Fibroblast of skin of left biceps (primary cell): ENCODE results near the gene MACO1.
"Not testable (repeated sequence)": the region's sequence is repeated elsewhere in the genome, so short reads cannot be mapped to it uniquely, and the experiment has no call there.

Source experiments
- DNase-seq, 2 experiments: peaks; one replicate each; pipeline ENCODE4 v3.0.0-alpha.2; 2013; ENCODE audit warnings: low read depth in 2 of 2

MACO1 gene, protein sequence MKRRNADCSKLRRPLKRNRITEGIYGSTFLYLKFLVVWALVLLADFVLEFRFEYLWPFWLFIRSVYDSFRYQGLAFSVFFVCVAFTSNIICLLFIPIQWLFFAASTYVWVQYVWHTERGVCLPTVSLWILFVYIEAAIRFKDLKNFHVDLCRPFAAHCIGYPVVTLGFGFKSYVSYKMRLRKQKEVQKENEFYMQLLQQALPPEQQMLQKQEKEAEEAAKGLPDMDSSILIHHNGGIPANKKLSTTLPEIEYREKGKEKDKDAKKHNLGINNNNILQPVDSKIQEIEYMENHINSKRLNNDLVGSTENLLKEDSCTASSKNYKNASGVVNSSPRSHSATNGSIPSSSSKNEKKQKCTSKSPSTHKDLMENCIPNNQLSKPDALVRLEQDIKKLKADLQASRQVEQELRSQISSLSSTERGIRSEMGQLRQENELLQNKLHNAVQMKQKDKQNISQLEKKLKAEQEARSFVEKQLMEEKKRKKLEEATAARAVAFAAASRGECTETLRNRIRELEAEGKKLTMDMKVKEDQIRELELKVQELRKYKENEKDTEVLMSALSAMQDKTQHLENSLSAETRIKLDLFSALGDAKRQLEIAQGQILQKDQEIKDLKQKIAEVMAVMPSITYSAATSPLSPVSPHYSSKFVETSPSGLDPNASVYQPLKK

DNA sequence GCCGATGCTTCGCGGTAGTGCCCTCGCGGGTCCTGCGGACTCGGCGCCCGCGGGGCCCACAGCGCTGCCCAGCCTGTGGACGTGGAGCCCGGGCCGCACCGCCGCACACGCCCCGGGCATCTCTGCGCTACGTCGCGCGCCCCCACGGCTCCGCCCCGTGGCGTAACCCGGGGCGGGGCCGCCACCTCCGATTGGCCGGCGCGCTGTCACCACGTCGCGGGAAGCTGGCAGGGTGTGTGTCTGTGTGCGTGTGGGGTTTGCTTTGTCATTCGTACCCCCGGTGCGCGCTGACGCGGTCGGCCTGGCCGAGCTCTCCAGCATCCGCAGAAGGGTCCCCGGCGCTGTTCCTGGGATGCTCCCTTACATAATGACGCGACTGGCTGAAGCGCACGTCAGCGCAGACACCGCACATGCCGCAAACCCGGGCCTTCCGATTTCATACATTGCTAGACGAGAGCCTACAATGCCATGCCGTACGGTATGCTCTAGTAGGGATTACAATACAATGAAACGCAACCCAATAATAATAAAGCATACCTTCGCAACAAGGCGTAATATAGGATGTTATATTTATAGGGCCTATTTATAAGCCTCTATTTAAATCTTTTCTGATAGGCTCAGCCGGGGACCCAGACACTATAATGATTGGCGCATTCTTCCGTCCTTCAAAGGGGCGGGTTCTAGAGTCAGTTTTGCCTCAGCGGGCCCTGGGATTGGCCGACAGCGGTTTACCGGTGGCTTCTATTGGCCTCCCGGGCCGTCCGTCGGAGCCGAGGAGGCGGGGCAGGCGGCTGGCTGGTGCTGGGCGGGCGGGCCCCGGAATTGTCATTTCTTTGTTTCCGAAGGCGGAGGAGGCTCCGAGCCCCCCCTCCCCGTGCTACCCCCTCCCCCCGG, at the start of gene MACO1:
Gene MACO1 (plus strand): TSS at position 825 of the 894 bp plus-strand sequence. CDS start 202 bp downstream, outside the sequence.
- peak; percentile 89 to 90 for DNase-seq

DNA sequence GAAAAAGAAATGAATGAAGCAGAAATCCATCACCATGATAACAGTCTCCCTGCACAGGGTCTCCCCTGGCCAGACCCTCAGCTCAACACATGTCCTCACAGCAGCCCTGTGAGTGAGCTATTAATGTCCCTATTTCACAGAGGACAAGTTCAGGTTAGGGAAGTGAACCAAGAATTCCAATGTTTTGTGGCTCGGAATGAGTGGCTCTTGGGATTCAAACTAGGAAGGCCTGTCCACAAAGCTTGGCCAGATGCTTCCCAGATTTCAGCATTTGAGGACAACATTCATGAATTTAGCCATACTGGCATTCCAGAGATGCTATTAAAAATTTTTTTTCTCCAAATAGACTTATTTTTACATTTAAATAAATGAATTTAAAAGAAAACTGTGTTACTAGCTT, 48.2 kb upstream of the MACO1 start:
- not testable (repeated sequence) for DNase-seq

DNA sequence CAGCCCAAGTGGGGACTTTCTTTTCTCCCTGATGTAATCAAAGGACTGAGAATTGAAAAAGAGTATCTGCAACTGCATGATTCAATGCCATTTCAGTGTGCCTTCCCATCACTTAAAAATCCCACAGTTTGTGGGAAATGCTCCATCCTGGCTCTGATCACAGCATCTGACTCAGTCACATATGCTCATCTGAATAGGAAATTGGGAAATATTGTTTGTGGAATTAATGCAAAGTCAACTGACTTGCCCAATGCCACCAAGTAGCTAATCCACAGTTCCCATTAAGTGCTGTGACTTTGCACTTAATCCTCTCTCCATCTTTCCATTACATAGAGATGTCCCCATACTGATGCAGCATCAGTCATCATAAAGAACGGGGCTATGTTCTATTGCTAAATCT, 47.6 kb upstream of the MACO1 start:
- DNase-seq, result peak; percentile 55 to 67

DNA sequence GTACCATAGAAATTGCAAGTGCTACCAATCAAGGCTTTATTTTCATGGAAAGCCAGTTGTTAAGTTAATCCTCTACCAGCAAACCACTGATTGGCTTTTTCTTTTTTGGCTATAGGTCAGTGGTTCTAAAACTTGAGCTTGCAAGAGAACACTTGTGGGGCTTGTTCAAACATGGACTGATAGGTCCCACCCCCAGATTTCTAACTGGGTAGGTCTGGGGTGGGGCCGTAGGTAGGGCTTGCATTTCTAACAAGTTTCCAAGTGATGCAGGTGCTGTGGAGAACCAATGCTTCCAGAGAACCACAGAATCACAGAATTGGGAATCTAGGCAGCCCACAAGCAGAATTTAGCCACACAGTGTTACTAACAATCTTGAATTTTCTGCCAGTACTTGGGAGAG, 46.8 kb upstream of the MACO1 start:
- DNase-seq, result not testable (repeated sequence)

DNA sequence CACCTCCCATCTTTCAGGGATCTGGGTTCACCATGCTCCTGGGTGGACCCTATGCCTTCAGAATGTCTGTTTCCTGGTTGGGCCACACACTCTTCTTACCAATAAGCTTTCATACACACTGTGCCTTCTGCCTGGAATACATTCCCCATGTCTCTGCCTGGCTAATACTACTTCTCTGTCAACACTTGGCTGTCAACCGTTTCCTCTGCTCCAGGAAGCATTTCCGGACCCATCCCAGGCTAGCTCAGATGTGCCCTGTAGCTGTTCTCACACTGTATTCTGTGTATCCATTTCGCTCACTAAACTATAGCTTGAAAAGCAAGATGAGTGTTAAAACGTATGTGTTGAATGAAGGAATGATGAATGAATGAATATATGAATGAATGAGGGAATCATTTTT, 43.6 kb upstream of the MACO1 start:
- not testable (repeated sequence) for DNase-seq

DNA sequence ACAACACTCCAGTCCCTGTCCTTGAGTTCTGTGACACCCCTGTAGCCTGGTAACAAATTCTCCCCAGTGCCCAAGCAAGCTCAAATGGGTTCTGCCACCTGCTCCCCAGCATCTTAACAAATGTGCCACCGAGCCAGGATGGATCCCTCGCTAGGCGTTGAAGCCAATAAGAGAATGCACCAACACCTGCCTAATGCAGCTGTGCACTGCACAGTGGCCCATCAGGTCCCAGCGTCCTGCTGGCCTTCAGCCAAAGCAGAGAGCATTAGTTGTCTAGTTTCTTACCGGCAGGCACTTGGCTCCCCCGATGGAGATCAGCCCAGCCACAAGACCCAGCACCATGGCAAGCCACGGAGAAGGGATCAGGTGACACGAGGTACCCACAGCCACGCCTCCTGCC, 42.0 kb upstream of the MACO1 start:
- not testable (repeated sequence) for DNase-seq

DNA sequence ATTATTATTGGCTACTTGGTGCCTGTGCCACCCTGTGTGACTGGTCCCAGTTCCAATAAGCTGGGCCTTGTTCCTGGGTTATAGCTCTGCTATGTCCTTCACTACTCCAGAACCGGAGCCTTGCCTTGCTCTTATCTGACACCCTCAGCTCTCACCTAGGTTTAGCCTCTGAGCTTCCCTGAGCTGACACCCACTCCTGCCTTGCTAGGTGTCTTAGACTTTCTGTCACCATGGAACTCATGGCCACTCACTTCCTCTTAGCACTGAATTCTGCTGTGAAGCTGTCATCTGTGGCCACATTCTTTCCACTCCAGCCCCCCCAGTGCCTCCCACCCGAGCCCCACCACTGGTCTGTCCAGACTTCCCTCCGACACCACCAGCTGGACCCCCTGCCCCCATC, 41.0 kb upstream of the MACO1 start:
- DNase-seq, result not testable (repeated sequence)

DNA sequence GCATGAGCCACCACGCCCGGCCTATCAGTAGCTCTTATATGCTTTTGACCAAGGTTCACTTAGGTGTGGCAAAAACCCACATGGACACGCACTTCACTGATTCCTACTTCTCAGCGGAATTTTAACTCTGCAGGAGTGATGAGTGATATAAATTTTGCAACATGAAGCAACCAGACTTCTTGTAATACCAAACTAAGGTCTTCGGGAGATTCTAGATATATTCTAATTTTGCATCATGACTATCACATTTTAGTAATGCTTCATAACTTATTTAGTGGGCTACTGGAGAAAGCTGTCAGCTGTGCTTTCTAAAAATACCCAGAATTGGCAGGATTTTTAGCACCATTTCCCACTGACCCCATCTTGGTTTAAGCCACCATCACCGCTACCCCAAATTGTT, 37.9 kb upstream of the MACO1 start:
- no peak for DNase-seq

DNA sequence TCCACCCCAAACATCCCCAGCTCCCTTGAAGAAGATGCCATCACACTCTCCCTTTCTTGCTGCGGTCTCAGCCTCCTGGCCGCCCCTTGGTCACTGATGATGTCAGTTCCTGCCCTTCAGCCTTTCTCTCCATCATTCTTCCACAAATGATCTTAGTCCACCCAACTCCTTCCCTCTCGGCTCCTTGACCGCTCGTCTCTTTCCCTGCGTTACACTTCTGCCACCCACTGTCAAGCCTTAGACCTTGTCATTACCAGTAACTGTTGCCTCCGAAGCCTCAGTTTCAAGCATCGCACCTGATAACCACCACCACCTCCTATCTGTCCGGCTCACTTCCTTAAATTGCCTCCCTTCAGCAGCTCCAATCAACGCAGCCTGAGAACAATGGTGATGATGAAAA, 33.1 kb upstream of the MACO1 start:
- DNase-seq, result not testable (repeated sequence)

DNA sequence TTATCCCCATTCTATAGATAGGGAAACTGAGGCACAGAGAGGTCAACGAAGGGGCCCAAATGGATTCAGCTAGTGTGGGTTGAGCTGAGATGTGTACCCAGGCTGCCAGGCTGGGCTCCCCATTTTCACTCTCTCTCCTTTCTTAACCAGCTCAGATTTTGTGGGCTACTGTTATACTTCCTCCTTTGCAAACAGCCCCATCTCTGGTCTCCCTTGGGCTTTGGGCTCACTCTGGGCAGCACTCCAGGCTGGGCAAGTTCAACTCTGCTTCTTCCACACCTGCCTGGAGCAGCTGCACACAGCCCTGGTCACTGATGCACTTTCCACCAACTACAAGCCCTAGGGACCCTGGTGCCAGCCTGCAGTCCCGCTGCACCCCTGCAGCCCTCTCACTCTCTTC, 32.6 kb upstream of the MACO1 start:
- not testable (repeated sequence) for DNase-seq

DNA sequence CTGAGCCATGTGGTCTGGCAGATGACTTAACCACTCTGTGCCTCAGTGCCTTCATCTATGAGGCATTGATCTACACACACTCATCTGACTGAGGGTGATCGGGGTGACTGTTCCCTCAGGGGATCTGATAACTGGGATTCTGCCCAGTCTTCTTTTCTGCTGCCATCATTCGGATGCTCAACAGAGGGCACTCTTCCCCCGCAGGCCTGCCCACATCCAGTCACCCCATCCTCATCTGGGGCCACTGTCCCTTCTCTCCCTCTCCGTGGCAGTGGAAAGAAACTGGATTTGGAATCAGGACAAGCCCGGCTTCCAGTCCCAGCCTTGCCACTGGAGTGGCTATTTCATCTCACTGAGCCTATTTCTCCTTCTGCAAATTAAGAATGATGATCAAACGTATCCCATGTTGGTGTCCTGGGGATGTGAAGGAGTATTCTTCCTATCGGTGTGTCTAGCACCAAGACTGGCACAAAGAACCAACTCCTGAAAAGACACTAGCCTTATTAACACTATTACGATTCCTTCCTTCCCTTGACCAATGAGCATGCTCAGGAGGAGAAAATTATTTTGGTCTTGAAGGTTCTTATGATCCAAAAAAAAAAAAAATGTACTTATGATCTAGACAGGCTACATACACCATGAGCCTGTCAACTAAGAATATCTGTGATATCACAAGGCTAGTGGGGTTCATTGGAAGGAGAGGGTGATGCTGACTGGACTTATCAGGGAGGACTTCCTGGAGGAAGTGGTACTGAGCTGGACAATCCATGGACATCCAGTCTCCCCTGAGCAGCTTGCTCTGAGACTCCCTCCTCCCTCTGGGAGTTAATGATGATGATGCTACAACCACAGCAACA, 27.5 kb upstream of the MACO1 start:
- DNase-seq, result not testable (repeated sequence)

DNA sequence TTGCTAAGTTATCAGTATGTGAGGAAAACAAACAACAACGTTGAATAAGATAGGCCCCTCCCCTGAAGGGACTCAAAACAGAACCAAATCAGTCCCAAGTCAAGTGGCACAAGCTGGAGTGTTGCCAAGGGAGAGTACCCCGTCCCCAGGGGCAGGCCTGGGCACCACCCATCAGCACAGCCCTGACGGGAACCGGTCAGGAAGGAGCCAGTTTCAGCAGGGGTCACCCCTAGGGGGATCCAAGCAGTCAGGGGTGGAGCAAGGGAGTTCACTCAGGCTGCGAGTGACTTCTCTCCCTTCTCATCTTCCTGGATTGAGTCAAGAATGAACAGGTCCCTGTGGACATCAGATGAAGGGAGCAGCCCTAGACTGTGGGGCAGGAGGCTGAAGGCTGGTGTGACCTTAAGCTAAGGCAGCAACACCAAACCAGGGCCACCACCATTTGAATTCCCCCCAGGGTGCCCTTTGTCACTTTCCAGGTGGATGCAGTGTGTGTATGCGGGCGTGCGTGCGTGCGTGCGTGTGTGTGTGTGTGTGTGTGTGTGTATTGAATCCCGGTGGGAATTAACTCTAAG, 24.9 kb upstream of the MACO1 start:
- DNase-seq, result not testable (repeated sequence)

DNA sequence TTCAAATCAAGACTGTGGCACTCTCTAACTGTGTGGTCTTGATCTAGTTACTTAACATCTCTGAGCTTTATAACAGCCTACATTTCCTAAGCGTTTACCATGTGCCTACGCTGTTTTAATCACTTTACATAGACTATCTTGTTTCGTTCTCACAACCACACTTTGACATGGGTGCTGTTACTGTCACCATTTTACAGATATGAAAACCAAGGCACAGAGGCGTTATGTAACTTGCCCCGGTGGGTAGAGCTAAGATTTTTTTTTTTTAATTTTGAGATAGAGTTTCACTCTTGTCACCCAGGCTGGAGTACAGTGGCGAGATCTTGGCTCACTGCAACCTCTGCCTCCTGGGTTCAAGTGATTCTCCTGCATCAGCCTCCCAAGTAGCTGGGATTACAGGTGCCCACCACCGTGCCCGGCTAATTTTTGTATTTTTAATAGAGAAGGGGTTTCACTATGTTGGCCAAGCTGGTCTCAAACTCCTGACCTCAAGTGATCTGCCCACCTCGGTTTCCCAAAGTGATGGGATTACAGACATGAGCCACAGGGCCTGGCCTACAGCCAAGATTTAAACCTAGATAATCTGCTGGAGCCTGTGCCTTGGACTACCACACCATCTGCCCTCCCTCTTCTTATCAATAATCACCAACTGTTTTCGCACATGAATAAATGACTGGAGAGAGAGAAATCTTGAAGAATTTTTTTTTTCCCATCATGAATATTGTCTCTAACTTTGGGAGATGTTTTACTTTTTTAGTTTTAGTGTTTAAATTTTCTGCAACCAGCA, 20.9 kb upstream of the MACO1 start:
- DNase-seq, result not testable (repeated sequence)

DNA sequence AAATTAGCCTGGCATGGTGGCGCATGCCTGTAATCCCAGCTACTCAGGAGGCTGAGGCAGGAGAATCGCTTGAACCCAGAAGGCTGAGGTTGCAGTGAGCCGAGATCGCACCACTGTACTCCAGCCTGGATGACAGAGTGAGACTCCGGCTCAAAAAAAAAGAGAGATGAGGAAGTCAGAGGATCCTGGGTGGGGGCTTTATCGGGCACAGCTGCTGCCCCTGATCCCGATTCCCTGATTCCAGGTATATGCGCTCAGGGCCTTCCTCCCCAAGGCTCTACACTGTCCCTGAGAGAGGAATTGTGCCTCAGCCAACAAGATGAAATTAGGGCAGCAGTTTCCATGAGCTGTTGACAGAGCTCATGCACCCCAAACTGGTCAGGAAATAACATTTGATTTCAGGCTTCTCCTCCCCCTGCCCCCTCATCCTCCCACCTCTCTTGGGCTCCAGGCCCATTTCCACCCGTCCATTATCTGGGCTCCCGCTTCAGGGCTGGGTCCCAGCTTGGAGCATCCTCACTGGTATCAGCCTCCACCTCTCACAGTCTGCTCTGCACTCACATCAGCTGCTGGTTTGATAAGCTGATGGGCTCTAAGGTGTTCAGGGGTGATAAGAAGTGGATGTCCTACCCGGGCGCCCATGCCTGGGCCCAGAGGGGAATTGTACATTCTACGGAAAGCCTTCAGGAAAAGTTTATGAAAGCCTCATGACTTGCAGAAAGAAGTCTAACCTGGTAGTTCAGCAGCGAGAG, 17.6 kb upstream of the MACO1 start:
- not testable (repeated sequence) for DNase-seq

DNA sequence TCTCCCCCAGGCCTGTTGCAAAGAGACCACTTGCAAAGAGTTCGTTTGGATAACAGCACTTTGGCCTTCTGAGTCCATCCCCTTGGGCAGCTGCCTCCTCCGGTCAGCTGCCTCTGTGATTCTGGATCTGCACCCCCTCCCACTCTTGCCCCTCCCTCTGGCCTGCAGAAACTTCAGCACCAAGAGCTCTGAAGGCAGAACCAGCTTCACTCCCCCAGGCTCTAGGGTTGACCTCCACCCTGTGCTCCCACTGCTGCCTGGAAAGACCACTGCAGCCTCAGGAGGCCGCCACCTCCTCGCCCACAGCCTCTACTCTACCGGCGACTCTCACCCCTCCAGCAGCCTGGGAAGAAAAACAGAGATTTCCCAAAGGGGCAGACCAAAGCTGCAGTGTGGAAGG, 16.5 kb upstream of the MACO1 start:
- not testable (repeated sequence) for DNase-seq

DNA sequence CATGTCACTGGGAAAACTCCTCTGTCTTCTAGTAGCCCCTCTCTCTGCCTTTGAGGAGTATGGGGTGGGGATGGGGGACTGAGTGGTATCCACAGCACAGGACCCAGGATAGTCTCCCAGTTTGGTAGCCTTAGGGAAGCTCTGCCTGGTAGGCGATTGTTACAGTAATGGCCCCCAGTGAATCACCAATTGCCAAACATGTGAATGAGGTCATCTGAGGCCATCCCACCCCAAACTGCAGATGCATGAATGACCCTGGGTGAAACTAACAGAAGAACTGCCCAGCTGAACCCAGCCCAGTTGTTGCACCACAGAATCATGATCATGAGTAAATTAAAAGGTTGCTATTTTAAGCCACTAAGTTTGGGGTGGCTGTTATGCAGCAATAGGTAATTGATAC, 16.1 kb upstream of the MACO1 start:
- not testable (repeated sequence) for DNase-seq

DNA sequence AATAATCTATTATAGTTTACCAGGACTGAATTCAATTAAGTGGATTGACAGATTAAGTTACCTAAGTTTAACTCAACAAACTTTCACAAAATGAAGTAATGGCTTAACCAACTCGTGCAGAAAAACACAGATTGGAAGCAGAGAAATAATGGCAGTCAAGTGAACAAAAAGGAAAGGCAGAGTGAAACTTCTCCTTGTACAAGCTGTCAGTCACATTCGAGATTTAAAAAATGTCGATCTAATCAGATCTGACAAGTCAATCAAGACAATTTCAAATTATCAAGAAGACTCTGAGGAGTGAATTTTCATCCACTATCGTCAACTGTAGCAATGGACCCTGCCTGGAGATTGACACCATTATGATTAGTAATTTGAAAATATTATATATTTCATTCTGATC, 13.4 kb upstream of the MACO1 start:
- not testable (repeated sequence) for DNase-seq

DNA sequence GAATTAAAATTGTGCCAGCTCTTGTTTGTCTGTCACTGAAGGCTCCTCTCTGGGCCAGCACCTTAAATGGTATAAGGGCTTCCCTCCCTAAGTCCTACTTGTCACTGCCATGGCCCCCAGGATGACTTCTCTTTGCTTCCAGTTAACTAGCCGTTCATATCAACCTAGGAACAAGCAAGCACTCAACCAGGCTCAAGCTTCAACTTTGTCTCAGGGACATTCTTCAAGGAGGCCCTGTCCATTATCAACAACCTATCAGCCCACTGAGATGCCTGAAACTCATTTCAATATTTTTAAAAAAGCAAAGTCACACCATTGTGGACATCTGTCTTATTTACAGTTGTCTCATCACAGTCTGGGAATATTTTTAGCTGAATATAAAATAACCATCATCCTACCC, 11.4 kb upstream of the MACO1 start:
- DNase-seq, result not testable (repeated sequence)

DNA sequence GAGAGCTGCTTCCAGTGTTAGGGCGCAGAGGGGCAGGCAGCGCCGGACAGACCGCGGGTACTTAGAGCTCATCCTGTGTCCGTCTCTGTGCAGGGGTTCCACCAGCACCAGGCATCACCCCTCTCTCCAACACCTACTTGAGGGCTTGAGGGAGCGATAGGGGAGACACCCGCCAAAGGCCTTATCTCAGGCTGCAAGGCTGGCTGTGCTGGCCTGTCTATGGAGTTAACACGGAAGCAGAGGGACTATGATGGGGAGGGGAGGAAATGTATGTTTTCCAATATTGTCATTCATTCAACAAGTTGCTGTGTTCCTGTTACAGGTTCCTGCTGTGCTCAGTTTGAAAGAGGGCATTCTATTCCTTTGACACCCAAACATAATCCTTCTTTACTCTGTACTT, 10.0 kb upstream of the MACO1 start, which contains the start of gene RHCE:
Gene RHCE (minus strand): TSS at position 111 of the 400 bp plus-strand sequence. CDS start 39 bp downstream, at position 72.
- not testable (repeated sequence) for DNase-seq
